Measurements from ENCODE around the gene TRAPPC3. TPM values are rescaled to one million over a fixed set of nuclear protein-coding genes. Genes with fewer than 3 reads are reported as not detected.

TRAPPC3 gene
- total and polyA plus RNA-seq, 2 donors (not counting 1 experiment from before 2014, with no cell fraction given), result 40.5 to 42.1 TPM

DNA sequence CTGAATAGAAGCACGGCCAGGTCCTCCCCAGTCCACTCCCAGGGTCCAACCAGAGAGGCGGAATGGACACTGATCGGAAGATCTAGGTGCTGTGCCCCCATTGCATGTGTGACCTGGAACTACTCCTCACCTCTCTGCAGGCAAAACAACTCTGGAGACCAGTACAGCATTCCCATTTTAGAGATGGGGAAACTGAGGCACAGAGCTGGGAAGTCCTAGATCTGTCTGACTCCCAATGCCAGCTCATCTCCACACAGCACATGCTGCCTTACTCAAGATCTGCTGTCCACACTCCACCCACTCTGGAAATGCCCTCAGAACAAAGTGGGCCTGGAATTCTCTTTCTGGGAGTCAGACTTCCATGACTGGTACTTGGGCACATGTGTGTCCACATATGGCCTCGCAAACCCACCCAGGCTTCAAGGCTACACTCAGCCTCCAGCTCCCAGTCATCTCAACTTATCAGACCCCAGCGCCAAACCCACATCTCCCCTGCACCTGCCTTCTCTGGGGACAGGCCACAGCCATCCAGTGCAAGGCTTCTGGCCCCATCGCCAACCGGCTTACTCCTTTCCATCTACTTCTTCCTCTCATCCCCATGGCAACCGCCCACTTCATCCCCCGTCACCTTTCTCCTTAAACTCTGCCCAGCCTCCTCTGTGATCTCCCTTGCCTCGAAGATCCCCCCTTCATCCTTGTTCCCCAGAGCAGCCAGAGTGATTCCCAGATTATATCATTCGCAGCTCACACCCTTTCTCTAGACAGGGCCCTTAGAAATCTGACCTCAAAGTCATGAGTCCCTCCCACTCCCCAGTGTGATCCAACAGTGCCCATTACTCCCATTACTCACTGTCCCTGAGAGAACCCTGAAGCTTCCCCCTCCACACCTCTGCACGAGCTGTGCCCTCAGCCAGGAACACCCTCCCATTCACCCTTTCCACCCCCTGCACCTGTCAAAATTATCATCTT is 26.9 kb downstream of the TRAPPC3 start:
- peaks cover 28% of the 10 kb centered on the region in 2 donors for H3K4me1 ChIP-seq (ENCODE audit: control insufficient read depth in 2 of 2, insufficient read depth in 2 of 2, low read length in 2 of 2)
- no peak for DNase-seq
- Mint-ChIP-seq H3K27ac (peak overlapping the region; percentile 68), H3K4me1 (peaks cover 32% of the 10 kb centered on the region), H3K9me3 (ENCODE audit: insufficient read depth) (no peaks in the 10 kb centered on the region), H3K4me3 (peak overlapping the region; percentile 79), H3K27me3 (peaks cover 8% of the 10 kb centered on the region)
- peak overlapping the region; percentile 49 for H3K9ac ChIP-seq (ENCODE audit: low read length)
- no peaks in the 10 kb centered on the region for H3K79me2 ChIP-seq (ENCODE audit: control insufficient read depth, insufficient read depth, low read length)
- ATAC-seq (ENCODE audit: low read depth), result no peak
- H4K20me1 ChIP-seq (ENCODE audit: control insufficient read depth, insufficient read depth, low read length, poor library complexity, severe bottlenecking), result no peaks in the 10 kb centered on the region
- H3K36me3 ChIP-seq (replicated peaks in 1 of 2; ENCODE audit: control extremely low read depth in 1 of 2, control insufficient read depth in 1 of 2, extremely low read depth in 1 of 2, insufficient read depth in 2 of 2, low read length in 1 of 2), result no peaks in the 10 kb centered on the region
- TF ChIP-seq, protein P1, sequence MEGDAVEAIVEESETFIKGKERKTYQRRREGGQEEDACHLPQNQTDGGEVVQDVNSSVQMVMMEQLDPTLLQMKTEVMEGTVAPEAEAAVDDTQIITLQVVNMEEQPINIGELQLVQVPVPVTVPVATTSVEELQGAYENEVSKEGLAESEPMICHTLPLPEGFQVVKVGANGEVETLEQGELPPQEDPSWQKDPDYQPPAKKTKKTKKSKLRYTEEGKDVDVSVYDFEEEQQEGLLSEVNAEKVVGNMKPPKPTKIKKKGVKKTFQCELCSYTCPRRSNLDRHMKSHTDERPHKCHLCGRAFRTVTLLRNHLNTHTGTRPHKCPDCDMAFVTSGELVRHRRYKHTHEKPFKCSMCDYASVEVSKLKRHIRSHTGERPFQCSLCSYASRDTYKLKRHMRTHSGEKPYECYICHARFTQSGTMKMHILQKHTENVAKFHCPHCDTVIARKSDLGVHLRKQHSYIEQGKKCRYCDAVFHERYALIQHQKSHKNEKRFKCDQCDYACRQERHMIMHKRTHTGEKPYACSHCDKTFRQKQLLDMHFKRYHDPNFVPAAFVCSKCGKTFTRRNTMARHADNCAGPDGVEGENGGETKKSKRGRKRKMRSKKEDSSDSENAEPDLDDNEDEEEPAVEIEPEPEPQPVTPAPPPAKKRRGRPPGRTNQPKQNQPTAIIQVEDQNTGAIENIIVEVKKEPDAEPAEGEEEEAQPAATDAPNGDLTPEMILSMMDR (IDR thresholded peaks at IDR 0.05), result no peak
- no peak for TF ChIP-seq EZH2 (IDR thresholded peaks at IDR 0.05; ENCODE audit: borderline replicate concordance, insufficient read depth, low read depth, low read length, poor library complexity, severe bottlenecking)
- H2AFZ ChIP-seq (ENCODE audit: insufficient read depth, low read depth, low read length, poor library complexity, severe bottlenecking), result peak overlapping the region; percentile 59
- POLR2A ChIA-PET, result no interaction called here
- H3K9me3 ChIP-seq (ENCODE audit: control extremely low read depth in 1 of 3, control insufficient read depth in 2 of 3, insufficient read depth in 1 of 3, low read length in 2 of 3), result no peaks in the 10 kb centered on the region
- H3K27me3 ChIP-seq (replicated peaks in 1 of 4; ENCODE audit: control extremely low read depth in 1 of 4, control insufficient read depth in 3 of 4, insufficient read depth in 4 of 4, low read length in 3 of 4), result peaks cover 0 to 27% (median 2%) of the 10 kb centered on the region in 4 experiments
- H3K4me2 ChIP-seq (replicated peaks; ENCODE audit: low read depth, low read length, poor library complexity, severe bottlenecking), result peak overlapping the region; percentile 74
- CTCF ChIA-PET, result interaction anchor here (0.8 kb wide), 1 partner anchor 65 kb away, joined by 3 read pairs; no protein-coding TSS in a partner anchor
- WGBS (ENCODE audit: insufficient coverage), result 86% methylated on average over 10 of the region's 12 CpGs
- intact Hi-C loops (cut with micrococcal nuclease), result no loop called here
- peak overlapping the region in 1 of 2 donors; percentile 53 for H3K27ac ChIP-seq (ENCODE audit: low read length in 2 of 2)
- H3K4me3 ChIP-seq (ENCODE audit: control extremely low read depth in 1 of 5, extremely low read depth in 1 of 5, insufficient read depth in 1 of 5, low read depth in 2 of 5, low read length in 4 of 5), result peak overlapping the region in 2 of 5 experiments; percentile 27 to 31

GRCh38 chr1:36119456-36119855 is 29.8 kb downstream of the TRAPPC3 start:
- H3K4me1 ChIP-seq (ENCODE audit: control insufficient read depth in 2 of 2, insufficient read depth in 2 of 2, low read length in 2 of 2), result peaks cover 19 to 21% of the 10 kb centered on the region in 2 donors
- ATAC-seq (ENCODE audit: low read depth), result no peak
- ChIA-PET POLR2A (interaction anchor here (1.0 kb wide), 1 partner anchor 24 kb away, joined by 3 read pairs; no protein-coding TSS in a partner anchor), CTCF (interaction anchor here (1.5 kb wide), 1 partner anchor 181 kb away, joined by 3 read pairs; no protein-coding TSS in a partner anchor)
- Mint-ChIP-seq H3K9me3 (ENCODE audit: insufficient read depth) (no peaks in the 10 kb centered on the region), H3K4me1 (peaks cover 22% of the 10 kb centered on the region), H3K27me3 (peaks cover 6% of the 10 kb centered on the region), H3K27ac (no peak overlapping the region), H3K4me3 (no peak overlapping the region)
- no peaks in the 10 kb centered on the region for H3K79me2 ChIP-seq (ENCODE audit: control insufficient read depth, insufficient read depth, low read length)
- no peak for TF ChIP-seq EZH2 (IDR thresholded peaks at IDR 0.05; ENCODE audit: borderline replicate concordance, insufficient read depth, low read depth, low read length, poor library complexity, severe bottlenecking)
- TF ChIP-seq, protein P1 (IDR thresholded peaks at IDR 0.05), result no peak
- H3K4me2 ChIP-seq (replicated peaks; ENCODE audit: low read depth, low read length, poor library complexity, severe bottlenecking), result no peak overlapping the region
- WGBS (ENCODE audit: insufficient coverage), result 92% methylated on average over 8 of the region's 9 CpGs
- H3K27me3 ChIP-seq (replicated peaks in 1 of 4; ENCODE audit: control extremely low read depth in 1 of 4, control insufficient read depth in 3 of 4, insufficient read depth in 4 of 4, low read length in 3 of 4), result peaks cover 0 to 16% (median 1%) of the 10 kb centered on the region in 4 experiments
- DNase-seq, result no peak
- H3K36me3 ChIP-seq (replicated peaks in 1 of 2; ENCODE audit: control extremely low read depth in 1 of 2, control insufficient read depth in 1 of 2, extremely low read depth in 1 of 2, insufficient read depth in 2 of 2, low read length in 1 of 2), result no peaks in the 10 kb centered on the region
- no peaks in the 10 kb centered on the region for H3K9me3 ChIP-seq (ENCODE audit: control extremely low read depth in 1 of 3, control insufficient read depth in 2 of 3, insufficient read depth in 1 of 3, low read length in 2 of 3)
- H4K20me1 ChIP-seq (ENCODE audit: control insufficient read depth, insufficient read depth, low read length, poor library complexity, severe bottlenecking), result no peaks in the 10 kb centered on the region
- no peak overlapping the region for H2AFZ ChIP-seq (ENCODE audit: insufficient read depth, low read depth, low read length, poor library complexity, severe bottlenecking)
- intact Hi-C loops (cut with micrococcal nuclease), result no loop called here
- no peak overlapping the region for H3K9ac ChIP-seq (ENCODE audit: low read length)
- no peak overlapping the region for H3K27ac ChIP-seq (ENCODE audit: low read length in 2 of 2)
- no peak overlapping the region for H3K4me3 ChIP-seq (ENCODE audit: control extremely low read depth in 1 of 5, extremely low read depth in 1 of 5, insufficient read depth in 1 of 5, low read depth in 2 of 5, low read length in 4 of 5)
